DND-41 (cell line): ENCODE data around the gene TYSND1.

Experiments
- ATAC-seq: fragments of 200-7000 bp; cut with Tn5 transposase; 3 replicates; pipeline ENCODE4 v1.9.1; 2021; ENCODE audit warnings: low read depth; ENCODE audit not compliant: insufficient read depth
- DNase-seq: peaks from one replicate; pipeline ENCODE4 v3.0.0-alpha.2; 2020
- H2AFZ ChIP-seq: 2 replicates; pipeline ENCODE4 v1.6.0; 2012; ENCODE audit warnings: low read depth, low read length
- H3K27ac ChIP-seq: 2 replicates; pipeline ENCODE4 v1.5.1; 2012; ENCODE audit warnings: low read length, inconsistent platforms
- H3K27me3 ChIP-seq: fragments of 200-600 bp; sonication (generic); 2 replicates; pipeline ENCODE4 v1.6.0; 2012; ENCODE audit warnings: low read length, mild to moderate bottlenecking, inconsistent platforms; ENCODE audit not compliant: insufficient read depth, poor library complexity
- H3K36me3 ChIP-seq: 2 replicates; pipeline ENCODE4 v1.5.1; 2012; ENCODE audit warnings: low read length, inconsistent platforms; ENCODE audit not compliant: insufficient read depth
- H3K4me1 ChIP-seq: 2 replicates; pipeline ENCODE4 v1.5.1; 2012; ENCODE audit warnings: mild to moderate bottlenecking, low read length; ENCODE audit not compliant: insufficient read depth
- H3K4me2 ChIP-seq: 2 replicates; pipeline ENCODE4 v1.6.0; 2012; ENCODE audit warnings: mild to moderate bottlenecking, moderate library complexity, low read length, inconsistent platforms; ENCODE audit not compliant: insufficient read depth
- H3K4me3 ChIP-seq, 2 experiments: fragments of 200-600 bp in 1 of 2; shearing (Covaris generic) in 1 of 2; 2 replicates each; pipeline ENCODE4 v1.5.1; 2012 to 2016; ENCODE audit warnings: inconsistent platforms in 2 of 2, low read length in 2 of 2, mild to moderate bottlenecking in 2 of 2, low read depth in 1 of 2, moderate library complexity in 1 of 2
- H3K79me2 ChIP-seq: 2 replicates; pipeline ENCODE4 v1.6.0; 2012; ENCODE audit warnings: low read length, inconsistent platforms; ENCODE audit not compliant: insufficient read depth
- H3K9ac ChIP-seq: 2 replicates; pipeline ENCODE4 v1.6.0; 2012; ENCODE audit warnings: low read depth, mild to moderate bottlenecking, inconsistent platforms, low read length, moderate library complexity
- H3K9me3 ChIP-seq: 2 replicates; pipeline ENCODE4 v1.5.1; 2012; ENCODE audit warnings: low read length, moderate library complexity, mild to moderate bottlenecking, inconsistent platforms; ENCODE audit not compliant: insufficient read depth, severe bottlenecking
- H4K20me1 ChIP-seq: 2 replicates; pipeline ENCODE4 v1.6.0; 2012; ENCODE audit warnings: low read length; ENCODE audit not compliant: insufficient read depth
- CTCF ChIP-seq: IDR thresholded peaks from 2 replicates; pipeline ENCODE4 v1.5.1; 2012; ENCODE audit warnings: borderline replicate concordance, low read length, moderate library complexity, mild to moderate bottlenecking; ENCODE audit not compliant: poor library complexity, severe bottlenecking; ENCODE audit errors: extremely low read depth
- EZH2 ChIP-seq: IDR thresholded peaks from 3 replicates; pipeline ENCODE4 v1.6.1; 2012; ENCODE audit warnings: borderline replicate concordance, low read depth, mild to moderate bottlenecking, moderate library complexity, low read length, inconsistent platforms; ENCODE audit not compliant: severe bottlenecking

TYSND1 gene

GRCh38 chr10:70090013-70090412 is 56.5 kb downstream of the TYSND1 start:
- no peak overlapping the region for H2AFZ ChIP-seq
- H3K36me3 ChIP-seq: no peaks in the 10 kb centered on the region
- H3K4me1 ChIP-seq: peaks cover 7% of the 10 kb centered on the region; the same call in 1 of the 2 replicates
- H3K27me3 ChIP-seq: peaks cover 24% of the 10 kb centered on the region
- H3K27ac ChIP-seq: no peak overlapping the region
- DNase-seq (no peak), ATAC-seq (no peak)
- H3K4me2 ChIP-seq: no peak overlapping the region
- no peak overlapping the region for H3K9ac ChIP-seq
- TF ChIP-seq CTCF (no peak), EZH2 (no peak)
- no peaks in the 10 kb centered on the region for H3K9me3 ChIP-seq
- H3K4me3 ChIP-seq: no peak overlapping the region
- no peaks in the 10 kb centered on the region for H3K79me2 ChIP-seq
- H4K20me1 ChIP-seq: no peaks in the 10 kb centered on the region

- Histone ChIP-seq H3K4me3 (no peak overlapping the region), H3K27me3 (peaks cover 10% of the 10 kb centered on the region), H3K9me3 (no peaks in the 10 kb centered on the region), H3K36me3 (no peaks in the 10 kb centered on the region), H3K9ac (no peak overlapping the region), H3K79me2 (no peaks in the 10 kb centered on the region), H3K27ac (no peak overlapping the region), H2AFZ (no peak overlapping the region), H3K4me2 (no peak overlapping the region), H4K20me1 (no peaks in the 10 kb centered on the region), H3K4me1 (peaks cover 6% of the 10 kb centered on the region; the same call in 1 of the 2 replicates)
- no peak for DNase-seq
- TF ChIP-seq CTCF (no peak), EZH2 (no peak)
- no peak for ATAC-seq
Observed at GRCh38 chr10:70088308-70088698, 58.2 kb downstream of the TYSND1 start.
